WTC11 (cell line): Measurements from ENCODE around the gene PROKR2.

ENCODE experiments used
- AFF4 ChIP-seq: sonication (generic); formaldehyde crosslinking; IDR thresholded peaks from 2 replicates; pipeline ENCODE4 v1.8.1; 2023; ENCODE audit warnings: mild to moderate bottlenecking, missing genetic modification reagents, borderline replicate concordance
- CTCF ChIP-seq: fragments of 200-600 bp; IDR thresholded peaks from 2 replicates; pipeline ENCODE4 v1.8.0; 2022; ENCODE audit warnings: antibody characterized with exemption
- E2F4 ChIP-seq: sonication (generic); formaldehyde crosslinking; IDR thresholded peaks from 2 replicates; pipeline ENCODE4 v1.8.1; 2022; ENCODE audit warnings: low read depth, mild to moderate bottlenecking, moderate library complexity, missing genetic modification reagents, borderline replicate concordance
- FOXK1 ChIP-seq: sonication (generic); formaldehyde crosslinking; IDR thresholded peaks from 2 replicates; pipeline ENCODE4 v1.8.0; 2022; ENCODE audit warnings: mild to moderate bottlenecking, moderate library complexity, missing genetic modification reagents
- JAZF1 ChIP-seq: fragments of 250-450 bp; sonication (Bioruptor Pico); IDR thresholded peaks from 2 replicates; pipeline ENCODE4 v1.9.0; 2021; ENCODE audit warnings: moderate library complexity, mild to moderate bottlenecking, inconsistent platforms
- KAT7 ChIP-seq: sonication (generic); formaldehyde crosslinking; IDR thresholded peaks from 2 replicates; pipeline ENCODE4 v1.8.1; 2023; ENCODE audit warnings: missing genetic modification reagents, mild to moderate bottlenecking, borderline replicate concordance
- TCF7 ChIP-seq: sonication (generic); formaldehyde crosslinking; IDR thresholded peaks from 2 replicates; pipeline ENCODE4 v1.8.0; 2022; ENCODE audit warnings: mild to moderate bottlenecking, low read depth, missing genetic modification reagents, moderate library complexity
- USF2 ChIP-seq: sonication (generic); formaldehyde crosslinking; IDR thresholded peaks from 2 replicates; pipeline ENCODE4 v1.8.1; 2023; ENCODE audit warnings: mild to moderate bottlenecking, missing genetic modification reagents, moderate library complexity
- ZBTB21 ChIP-seq: sonication (generic); formaldehyde crosslinking; IDR thresholded peaks from 2 replicates; pipeline ENCODE4 v1.8.1; 2023; ENCODE audit warnings: mild to moderate bottlenecking, missing genetic modification reagents, borderline replicate concordance

- no peak for TF ChIP-seq CTCF
- TF ChIP-seq KAT7 (CRISPR knock-in tag), result no peak
- TF ChIP-seq TCF7 (CRISPR knock-in tag), result no peak
- no peak for TF ChIP-seq JAZF1 (CRISPR knock-in tag)
- no peak for TF ChIP-seq AFF4 (CRISPR knock-in tag)
- no peak for TF ChIP-seq ZBTB21 (CRISPR knock-in tag)
- TF ChIP-seq USF2, result no peak
- no peak for TF ChIP-seq FOXK1 (CRISPR knock-in tag)
- no peak for TF ChIP-seq E2F4 (CRISPR knock-in tag)
These were observed 10.6 kb upstream of the PROKR2 start for GRCh38 chr20:5327356-5327755.
